HEK293 (cell line): Measurements from ENCODE around the gene TIMM13.

Source experiments
- ZNF785 ChIP-seq: fragments of 450-650 bp; formaldehyde crosslinking; IDR thresholded peaks from 2 replicates; pipeline ENCODE4 v1.5.1; 2016; ENCODE audit warnings: missing biosample characterization, missing genetic modification characterization
- TF ChIP-seq, protein P1 (sequence below): fragments of 450-650 bp; formaldehyde crosslinking; IDR thresholded peaks from 2 replicates; pipeline ENCODE4 v1.5.1; 2016; ENCODE audit warnings: missing biosample characterization, missing genetic modification characterization
- TF ChIP-seq, protein P2 (sequence below): fragments of 450-650 bp; formaldehyde crosslinking; IDR thresholded peaks from 2 replicates; pipeline ENCODE4 v1.5.1; 2016; ENCODE audit warnings: missing biosample characterization, missing genetic modification characterization
- TF ChIP-seq, protein P3 (sequence below): fragments of 450-650 bp; IDR thresholded peaks from 2 replicates; pipeline ENCODE4 v1.5.1; 2018; ENCODE audit warnings: missing biosample characterization, mild to moderate bottlenecking, missing genetic modification characterization

DNA sequence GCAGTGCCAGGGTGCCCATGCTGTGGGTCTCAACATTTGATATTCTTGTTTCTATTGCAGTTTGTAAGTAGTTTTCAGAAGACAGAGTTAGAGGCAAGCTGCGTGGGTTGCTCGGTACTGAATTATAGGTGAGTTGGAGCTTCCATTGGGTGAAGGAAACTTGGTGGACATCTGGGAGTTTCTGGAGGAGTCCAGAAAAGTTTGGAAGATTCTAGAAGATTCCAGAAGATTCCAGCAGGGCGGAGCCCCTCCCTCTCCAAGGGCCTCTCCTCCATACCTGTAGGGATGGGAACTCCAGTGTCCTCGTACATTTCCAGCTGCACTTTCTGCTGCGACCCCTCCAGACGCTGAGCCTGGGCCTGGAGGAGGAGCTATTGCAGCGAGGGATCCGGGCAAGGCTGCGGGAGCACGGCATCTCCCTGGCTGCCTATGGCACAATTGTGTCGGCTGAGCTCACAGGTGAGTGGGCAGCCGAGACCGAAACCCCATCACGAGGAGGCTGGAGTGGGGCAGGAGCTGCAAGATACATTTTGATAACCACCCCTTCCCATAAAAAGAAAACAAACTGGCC lies 28.6 kb downstream of the TIMM13 start:
- TF ChIP-seq, protein P1, sequence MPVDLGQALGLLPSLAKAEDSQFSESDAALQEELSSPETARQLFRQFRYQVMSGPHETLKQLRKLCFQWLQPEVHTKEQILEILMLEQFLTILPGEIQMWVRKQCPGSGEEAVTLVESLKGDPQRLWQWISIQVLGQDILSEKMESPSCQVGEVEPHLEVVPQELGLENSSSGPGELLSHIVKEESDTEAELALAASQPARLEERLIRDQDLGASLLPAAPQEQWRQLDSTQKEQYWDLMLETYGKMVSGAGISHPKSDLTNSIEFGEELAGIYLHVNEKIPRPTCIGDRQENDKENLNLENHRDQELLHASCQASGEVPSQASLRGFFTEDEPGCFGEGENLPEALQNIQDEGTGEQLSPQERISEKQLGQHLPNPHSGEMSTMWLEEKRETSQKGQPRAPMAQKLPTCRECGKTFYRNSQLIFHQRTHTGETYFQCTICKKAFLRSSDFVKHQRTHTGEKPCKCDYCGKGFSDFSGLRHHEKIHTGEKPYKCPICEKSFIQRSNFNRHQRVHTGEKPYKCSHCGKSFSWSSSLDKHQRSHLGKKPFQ: no peak
- no peak for TF ChIP-seq ZNF785
- TF ChIP-seq, protein P2, sequence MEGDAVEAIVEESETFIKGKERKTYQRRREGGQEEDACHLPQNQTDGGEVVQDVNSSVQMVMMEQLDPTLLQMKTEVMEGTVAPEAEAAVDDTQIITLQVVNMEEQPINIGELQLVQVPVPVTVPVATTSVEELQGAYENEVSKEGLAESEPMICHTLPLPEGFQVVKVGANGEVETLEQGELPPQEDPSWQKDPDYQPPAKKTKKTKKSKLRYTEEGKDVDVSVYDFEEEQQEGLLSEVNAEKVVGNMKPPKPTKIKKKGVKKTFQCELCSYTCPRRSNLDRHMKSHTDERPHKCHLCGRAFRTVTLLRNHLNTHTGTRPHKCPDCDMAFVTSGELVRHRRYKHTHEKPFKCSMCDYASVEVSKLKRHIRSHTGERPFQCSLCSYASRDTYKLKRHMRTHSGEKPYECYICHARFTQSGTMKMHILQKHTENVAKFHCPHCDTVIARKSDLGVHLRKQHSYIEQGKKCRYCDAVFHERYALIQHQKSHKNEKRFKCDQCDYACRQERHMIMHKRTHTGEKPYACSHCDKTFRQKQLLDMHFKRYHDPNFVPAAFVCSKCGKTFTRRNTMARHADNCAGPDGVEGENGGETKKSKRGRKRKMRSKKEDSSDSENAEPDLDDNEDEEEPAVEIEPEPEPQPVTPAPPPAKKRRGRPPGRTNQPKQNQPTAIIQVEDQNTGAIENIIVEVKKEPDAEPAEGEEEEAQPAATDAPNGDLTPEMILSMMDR (tag by site-specific recombination): no peak
- TF ChIP-seq, protein P3, sequence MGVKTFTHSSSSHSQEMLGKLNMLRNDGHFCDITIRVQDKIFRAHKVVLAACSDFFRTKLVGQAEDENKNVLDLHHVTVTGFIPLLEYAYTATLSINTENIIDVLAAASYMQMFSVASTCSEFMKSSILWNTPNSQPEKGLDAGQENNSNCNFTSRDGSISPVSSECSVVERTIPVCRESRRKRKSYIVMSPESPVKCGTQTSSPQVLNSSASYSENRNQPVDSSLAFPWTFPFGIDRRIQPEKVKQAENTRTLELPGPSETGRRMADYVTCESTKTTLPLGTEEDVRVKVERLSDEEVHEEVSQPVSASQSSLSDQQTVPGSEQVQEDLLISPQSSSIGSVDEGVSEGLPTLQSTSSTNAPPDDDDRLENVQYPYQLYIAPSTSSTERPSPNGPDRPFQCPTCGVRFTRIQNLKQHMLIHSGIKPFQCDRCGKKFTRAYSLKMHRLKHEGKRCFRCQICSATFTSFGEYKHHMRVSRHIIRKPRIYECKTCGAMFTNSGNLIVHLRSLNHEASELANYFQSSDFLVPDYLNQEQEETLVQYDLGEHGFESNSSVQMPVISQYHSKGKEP: no peak
